ENCODE measurements around the gene NEGR1. TPM values are rescaled to one million over a fixed set of nuclear protein-coding genes. Genes with fewer than 3 reads are reported as not detected.

The NEGR1 gene
- total RNA-seq, 1 donor from 2014 or later: 0.58 TPM

GRCh38 chr1:72010094-72010431 is 272.3 kb downstream of the NEGR1 start:
- H3K4me1 Mint-ChIP-seq: no peaks in the 10 kb centered on the region
- H3K27me3 Mint-ChIP-seq (ENCODE audit: low read depth): no peaks in the 10 kb centered on the region
- no peak for DNase-seq (ENCODE audit: low read depth, low spot score)
- no peak overlapping the region for H3K27ac Mint-ChIP-seq (ENCODE audit: unreplicated experiment)
- TF ChIP-seq CTCF (conservative IDR thresholded peaks at IDR 0.05): no peak
- H3K4me3 Mint-ChIP-seq: no peak overlapping the region
- H3K36me3 Mint-ChIP-seq (ENCODE audit: low read depth): no peaks in the 10 kb centered on the region
- H3K9me3 Mint-ChIP-seq: no peaks in the 10 kb centered on the region

- Mint-ChIP-seq H3K9me3 (no peaks in the 10 kb centered on the region), H3K27ac (ENCODE audit: unreplicated experiment) (no peak overlapping the region), H3K27me3 (ENCODE audit: low read depth) (no peaks in the 10 kb centered on the region)
Observed at GRCh38 chr1:72009173-72010093, 272.9 kb downstream of the NEGR1 start.

GRCh38 chr1:72007312-72007711 is 275.0 kb downstream of the NEGR1 start:
- no peak overlapping the region for H3K4me3 Mint-ChIP-seq
- DNase-seq (ENCODE audit: low read depth, low spot score): no peak
- no peaks in the 10 kb centered on the region for H3K9me3 Mint-ChIP-seq
- H3K4me1 Mint-ChIP-seq: no peaks in the 10 kb centered on the region
- H3K36me3 Mint-ChIP-seq (ENCODE audit: low read depth): no peaks in the 10 kb centered on the region
- H3K27me3 Mint-ChIP-seq (ENCODE audit: low read depth): no peaks in the 10 kb centered on the region
- no peak overlapping the region for H3K27ac Mint-ChIP-seq (ENCODE audit: unreplicated experiment)
- TF ChIP-seq CTCF (conservative IDR thresholded peaks at IDR 0.05): no peak

More at GRCh38 chr1:72009173-72010093, 272.9 kb downstream of the NEGR1 start:
- Mint-ChIP-seq H3K4me3 (no peak overlapping the region), H3K4me1 (no peaks in the 10 kb centered on the region), H3K36me3 (ENCODE audit: low read depth) (no peaks in the 10 kb centered on the region)
- TF ChIP-seq CTCF (conservative IDR thresholded peaks at IDR 0.05): no peak
- no peak for DNase-seq (ENCODE audit: low read depth, low spot score)

GRCh38 chr1:72006092-72006491 is 276.2 kb downstream of the NEGR1 start:
- no peaks in the 10 kb centered on the region for H3K27me3 Mint-ChIP-seq (ENCODE audit: low read depth)
- DNase-seq (ENCODE audit: low read depth, low spot score): no peak
- H3K4me3 Mint-ChIP-seq: no peak overlapping the region
- H3K27ac Mint-ChIP-seq (ENCODE audit: unreplicated experiment): no peak overlapping the region
- no peaks in the 10 kb centered on the region for H3K9me3 Mint-ChIP-seq
- no peak for TF ChIP-seq CTCF (conservative IDR thresholded peaks at IDR 0.05)
- no peaks in the 10 kb centered on the region for H3K36me3 Mint-ChIP-seq (ENCODE audit: low read depth)
- no peaks in the 10 kb centered on the region for H3K4me1 Mint-ChIP-seq

- Mint-ChIP-seq H3K27ac (ENCODE audit: unreplicated experiment) (no peak overlapping the region), H3K4me3 (no peak overlapping the region)
- TF ChIP-seq CTCF (conservative IDR thresholded peaks at IDR 0.05): no peak
Observed at GRCh38 chr1:72003092-72003491, 279.2 kb downstream of the NEGR1 start.

More at GRCh38 chr1:72003092-72003491, 279.2 kb downstream of the NEGR1 start:
- H3K4me1 Mint-ChIP-seq: no peaks in the 10 kb centered on the region
- H3K36me3 Mint-ChIP-seq (ENCODE audit: low read depth): no peaks in the 10 kb centered on the region
- no peak for DNase-seq (ENCODE audit: low read depth, low spot score)
- no peaks in the 10 kb centered on the region for H3K27me3 Mint-ChIP-seq (ENCODE audit: low read depth)
- no peaks in the 10 kb centered on the region for H3K9me3 Mint-ChIP-seq
